Endothelial cell of umbilical vein (primary cell): ENCODE data around the gene FNIP1.

Experiments used
- CTCF ChIP-seq, 2 donors: IDR thresholded peaks; 1 replicate in 1 of 2; 2 replicates in 1 of 2; pipeline ENCODE4 v1.5.1; 2011; ENCODE audit warnings: low read length in 2 of 2, mild to moderate bottlenecking in 2 of 2, moderate library complexity in 2 of 2, control low read depth in 1 of 2, inconsistent platforms in 1 of 2, low read depth in 1 of 2; ENCODE audit not compliant: insufficient read depth in 1 of 2; ENCODE audit errors: extremely low read depth in 1 of 2
- FOS ChIP-seq: IDR thresholded peaks from 2 replicates; pipeline ENCODE4 v1.6.1; 2011; ENCODE audit warnings: mild to moderate bottlenecking, low read length, moderate library complexity, borderline replicate concordance; ENCODE audit not compliant: insufficient read depth
- MYC ChIP-seq: IDR thresholded peaks from one replicate; pipeline ENCODE4 v1.6.1; 2011; ENCODE audit warnings: mild to moderate bottlenecking, low read depth, low read length
- POLR2A ChIP-seq: IDR thresholded peaks from 2 replicates; pipeline ENCODE4 v1.6.1; 2012; ENCODE audit warnings: low read depth, mild to moderate bottlenecking, control low read depth, low read length

GRCh38 chr5:131710391-131710790 lies 86.4 kb downstream of the FNIP1 start:
- TF ChIP-seq FOS = no peak
- TF ChIP-seq CTCF (IDR thresholded peaks at IDR 0.05; ENCODE audit: extremely low read depth in 1 of 2, insufficient read depth in 1 of 2, low read depth in 1 of 2, low read length in 2 of 2) = no peak
- TF ChIP-seq POLR2A = no peak
- no peak for TF ChIP-seq MYC
